ENCODE results near the gene RPGRIP1. TPM values are rescaled to one million over a fixed set of nuclear protein-coding genes. Genes with fewer than 3 reads are reported as not detected.
A peak's percentile ranks its signal among the peaks of the same experiment; 100 is the strongest.

RPGRIP1 gene
- total and polyA plus RNA-seq, 9 of the 15 experiments (the other 6 are each of a cell fraction or from before 2014, with no cell fraction given): 0.47 to 0.95 (median 0.65) TPM; not detected in 1

GRCh38 chr14:21269252-21270046 is 10.4 kb upstream of the RPGRIP1 start, which contains the start of gene HNRNPC (continued):
- TF ChIP-seq GTF2A2 (tag; IDR thresholded peaks at IDR 0.05) (no peak), ZNF174 (CRISPR knock-in tag; IDR thresholded peaks at IDR 0.05) (no peak), FIP1L1 (IDR thresholded peaks at IDR 0.05; ENCODE audit: low read depth, low read length, poor library complexity, severe bottlenecking) (no peak), FOXA1 (IDR thresholded peaks at IDR 0.05; ENCODE audit: borderline replicate concordance) (no peak), U2AF2 (optimal IDR thresholded peaks at IDR 0.05; ENCODE audit: low read depth, low read length) (no peak), STAT6 (CRISPR knock-in tag; IDR thresholded peaks at IDR 0.05) (no peak), NRF1 (conservative IDR thresholded peaks at IDR 0.05 in 1 of 2, IDR thresholded peaks at IDR 0.05 in 1 of 2) (peak; percentile 90 to 91), MYNN (IDR thresholded peaks at IDR 0.05) (no peak), MYNN (CRISPR knock-in tag; IDR thresholded peaks at IDR 0.05) (no peak), PTBP1 (IDR thresholded peaks at IDR 0.05; ENCODE audit: low read depth, low read length) (no peak), TRIM28 (IDR thresholded peaks at IDR 0.05) (no peak), TEAD1 (CRISPR knock-in tag; IDR thresholded peaks at IDR 0.05) (no peak), CCAR2 (IDR thresholded peaks at IDR 0.05; ENCODE audit: low read depth, low read length) (no peak), SP2 (IDR thresholded peaks at IDR 0.05; ENCODE audit: extremely low read depth, low read depth, low read length, poor library complexity, severe bottlenecking) (peak; percentile 78), ZNF780A (CRISPR knock-in tag; IDR thresholded peaks at IDR 0.05) (no peak), ERF (CRISPR knock-in tag; IDR thresholded peaks at IDR 0.05) (no peak), RBM25 (IDR thresholded peaks at IDR 0.05; ENCODE audit: low read depth, low read length, severe bottlenecking) (peak; percentile 98), HMG20A (CRISPR knock-in tag; conservative IDR thresholded peaks at IDR 0.05) (no peak), POU5F1 (IDR thresholded peaks at IDR 0.05; ENCODE audit: borderline replicate concordance, low read depth, low read length, partially characterized antibody) (no peak), ZNF76 (CRISPR knock-in tag; IDR thresholded peaks at IDR 0.05; ENCODE audit: borderline replicate concordance) (no peak), KLF1 (tag; IDR thresholded peaks at IDR 0.05) (no peak), DIDO1 (tag; IDR thresholded peaks at IDR 0.05; ENCODE audit: low read depth) (no peak), OTX1 (CRISPR knock-in tag; IDR thresholded peaks at IDR 0.05) (no peak), ELK1 (CRISPR knock-in tag; IDR thresholded peaks at IDR 0.05) (no peak)
